HG03439 (cell line): ENCODE data around the gene SRP9.
"Not testable (repeated sequence)": the region's sequence is repeated elsewhere in the genome, so short reads cannot be mapped to it uniquely, and the experiment has no call there.

Source experiments
- ATAC-seq: cut with Tn5 transposase; IDR thresholded peaks from one replicate; pipeline ENCODE4 v1.9.1; 2021; ENCODE audit warnings: mild to moderate bottlenecking, moderate library complexity; ENCODE audit not compliant: unreplicated experiment

SRP9 gene

DNA sequence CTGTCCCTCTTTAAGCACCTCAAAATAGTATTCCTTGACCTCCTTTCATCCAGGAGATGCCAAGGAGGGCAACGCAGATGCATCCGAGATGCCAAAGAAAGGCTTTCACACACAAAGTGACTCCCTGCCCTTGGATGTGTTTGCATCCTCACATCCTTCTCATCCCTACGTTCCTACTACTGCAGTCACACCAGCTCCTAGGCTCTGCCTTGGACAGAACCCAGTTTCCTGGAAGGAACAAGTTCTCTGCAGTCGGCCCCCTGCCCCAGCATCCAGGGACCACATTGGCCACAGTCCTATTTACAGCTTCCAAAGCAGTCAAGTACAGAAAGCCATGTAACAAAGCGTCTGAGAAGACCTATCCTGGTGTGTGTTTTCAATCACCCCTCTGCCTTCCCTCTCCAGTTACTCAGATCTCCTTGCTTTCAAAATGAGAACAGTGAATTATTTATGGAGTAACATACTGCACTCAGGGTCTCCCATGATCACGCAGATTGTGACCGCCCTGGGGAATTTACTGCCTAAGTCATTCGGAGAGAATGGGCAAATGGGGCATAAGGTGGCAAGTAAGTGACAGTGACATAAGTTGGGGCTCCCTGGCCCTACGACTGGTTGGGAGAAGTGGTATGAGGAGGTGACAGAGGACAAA, 21.8 kb upstream of the SRP9 start:
- no peak for ATAC-seq

DNA sequence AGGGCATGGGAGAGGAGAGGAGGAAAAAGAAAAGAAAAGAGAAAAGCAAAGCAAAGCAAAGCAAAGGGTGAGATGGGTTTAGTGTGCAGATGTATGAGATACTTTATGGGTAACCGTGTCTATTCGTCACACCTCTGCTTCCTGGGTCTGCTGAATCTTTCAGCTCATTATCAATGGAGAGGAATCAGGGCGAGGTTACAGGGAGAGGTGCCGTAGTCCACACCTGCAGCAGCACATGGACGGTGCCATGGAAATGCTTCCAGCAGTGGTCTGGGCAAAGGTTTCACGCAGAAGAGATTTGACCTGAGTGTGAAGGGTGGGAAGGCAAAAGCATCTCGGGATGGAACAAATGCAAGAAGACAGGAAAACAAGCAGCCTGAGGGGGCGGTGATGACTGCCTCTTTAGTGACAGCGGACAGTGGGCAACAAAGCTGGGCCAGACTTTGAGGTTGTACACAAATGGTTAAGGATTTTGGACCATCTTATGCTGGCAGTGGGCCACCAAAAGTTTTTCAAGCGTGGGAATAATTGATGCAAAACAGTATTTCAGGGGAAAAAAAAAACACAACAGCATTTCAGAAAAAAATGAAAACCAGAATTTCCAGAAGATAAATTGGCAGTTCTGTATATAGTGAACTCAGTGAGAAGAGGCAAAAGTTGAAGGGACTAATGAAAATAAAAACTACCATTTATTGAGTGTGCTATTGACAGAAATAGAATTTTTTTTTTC, 19.5 kb upstream of the SRP9 start:
- no peak for ATAC-seq

DNA sequence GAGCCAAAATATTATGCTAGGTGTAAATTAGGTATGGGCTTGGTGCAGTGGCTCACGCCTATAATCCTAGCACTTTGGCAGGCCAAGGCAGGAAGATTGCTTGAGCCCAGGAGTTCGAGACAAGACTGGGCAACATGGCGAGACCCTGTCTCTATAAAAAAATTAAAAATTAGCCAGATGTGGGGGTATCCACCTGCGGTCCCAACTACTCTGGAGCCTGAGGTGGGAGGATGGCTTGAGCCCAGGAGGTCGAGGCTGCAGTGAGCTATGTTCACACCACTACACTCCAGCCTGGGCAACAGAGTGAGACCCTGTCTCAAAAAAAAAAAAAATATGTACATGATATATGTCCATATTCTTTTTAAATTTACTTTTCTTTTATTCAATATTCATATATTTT, 17.7 kb upstream of the SRP9 start:
- not testable (repeated sequence) for ATAC-seq

DNA sequence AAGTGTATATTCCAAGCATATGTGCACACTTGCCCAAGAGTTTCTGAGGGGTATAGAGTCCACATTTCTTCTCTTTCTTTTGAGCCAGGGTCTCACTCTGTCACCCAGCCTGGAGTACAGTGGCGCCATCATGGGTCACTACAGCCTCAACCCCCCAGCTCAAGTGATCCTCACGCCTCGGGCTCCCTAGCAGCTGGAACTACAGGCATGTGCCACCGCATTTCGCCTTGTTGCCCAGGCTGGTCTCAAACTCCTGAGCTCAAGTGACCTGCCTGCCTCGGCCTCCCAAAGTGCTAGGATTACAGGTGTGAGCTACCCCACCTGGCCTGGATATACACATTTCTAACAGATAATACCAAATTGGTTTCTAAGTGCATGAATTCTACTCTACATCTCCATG, 17.1 kb upstream of the SRP9 start:
- ATAC-seq: no peak

DNA sequence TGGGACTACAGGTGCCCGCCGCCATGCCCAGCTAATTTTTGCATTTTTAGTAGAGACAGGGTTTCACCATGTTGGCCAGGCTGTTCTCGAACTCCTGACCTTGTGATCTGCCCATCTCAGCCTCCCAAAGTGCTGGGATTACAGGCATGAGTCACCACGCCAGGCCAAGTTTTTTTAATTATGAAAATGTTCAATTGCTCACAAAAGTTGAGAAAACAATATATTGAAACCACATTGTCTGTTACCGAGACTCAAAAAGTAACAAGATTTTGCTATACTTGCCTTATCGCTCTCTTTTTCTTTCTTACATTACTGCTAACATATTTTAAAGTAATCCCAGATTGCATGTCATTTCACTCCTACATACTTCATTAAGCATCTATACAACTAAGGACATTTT, 16.2 kb upstream of the SRP9 start:
- not testable (repeated sequence) for ATAC-seq

DNA sequence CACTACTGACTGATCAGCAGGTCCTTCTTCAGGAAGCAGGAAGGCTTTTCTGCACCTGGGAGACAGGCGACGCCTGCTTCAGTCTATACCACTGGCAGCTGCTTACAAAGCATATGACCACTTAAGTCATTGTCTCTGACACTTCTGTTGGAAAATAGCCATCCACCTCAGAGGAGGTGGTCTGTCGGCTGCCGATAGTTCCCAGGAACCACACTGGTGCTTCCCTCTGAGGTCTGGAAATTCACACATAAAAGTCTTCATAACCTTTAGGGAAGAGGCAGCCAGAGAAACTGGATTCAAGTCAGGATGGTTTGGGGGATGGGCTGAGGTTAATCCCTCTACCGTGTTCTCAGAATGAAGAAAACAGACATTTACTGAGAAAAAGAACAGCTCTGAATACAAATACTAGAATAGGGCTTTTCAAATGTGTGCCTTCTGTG, 15.6 kb upstream of the SRP9 start:
- ATAC-seq: no peak

DNA sequence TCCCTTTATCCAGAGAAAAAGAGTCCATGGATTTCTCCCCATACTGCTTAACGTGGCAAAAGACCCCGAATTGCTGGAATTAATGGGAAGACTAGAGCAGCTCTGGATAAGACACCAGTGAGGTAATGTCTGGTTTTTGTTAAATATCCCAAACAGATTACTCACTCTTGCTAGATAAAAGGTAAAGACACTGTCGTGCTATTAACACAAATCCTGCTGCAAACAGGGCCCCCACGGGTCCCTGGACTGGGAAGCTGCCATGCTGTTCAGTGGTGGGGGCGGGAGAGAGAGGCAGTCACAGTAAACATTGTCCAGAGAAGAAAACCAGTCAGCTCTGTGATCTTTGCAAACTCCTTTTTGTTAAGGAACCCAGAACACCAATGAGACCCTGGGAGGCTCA, 15.2 kb upstream of the SRP9 start:
- ATAC-seq: no peak

DNA sequence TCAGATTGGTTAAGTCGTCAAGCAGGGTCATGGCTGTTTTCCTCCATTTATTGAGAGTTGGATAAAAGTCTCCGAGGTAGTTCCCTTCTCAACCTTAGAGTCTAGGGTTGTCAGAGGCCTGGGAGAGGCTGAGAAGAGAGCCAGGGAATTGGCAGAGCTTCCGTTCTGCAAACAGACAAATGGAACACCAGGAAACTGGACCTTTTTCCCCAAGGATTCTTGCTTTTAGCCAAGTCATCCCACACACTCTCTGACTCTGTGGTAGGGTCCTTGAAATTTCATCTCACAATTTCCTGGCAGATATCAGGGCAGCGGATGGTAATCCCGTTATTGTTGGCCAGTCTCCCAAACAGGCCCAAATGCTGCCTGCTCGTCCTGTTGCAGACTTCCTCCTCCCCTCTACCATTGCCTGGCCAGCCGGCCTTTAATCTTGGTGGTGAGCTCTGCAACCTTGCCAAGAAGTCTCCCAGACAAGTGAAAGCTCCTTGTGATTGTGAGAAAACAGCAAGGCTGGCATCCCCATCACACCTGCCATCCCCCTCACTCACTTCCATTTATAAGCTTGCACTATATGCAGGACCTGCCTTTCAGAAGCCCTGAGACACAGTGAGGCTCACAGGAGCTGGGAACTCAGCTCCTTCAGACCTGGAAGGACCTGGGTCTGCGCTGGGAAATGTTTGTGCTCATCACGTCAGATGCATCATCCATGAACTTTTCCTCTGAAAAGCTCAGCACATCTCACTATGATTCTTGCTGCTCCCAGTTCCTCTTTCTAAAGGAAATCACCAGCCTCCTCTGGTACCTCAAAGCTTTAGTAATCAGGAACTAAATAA, 13.7 kb upstream of the SRP9 start:
- ATAC-seq: no peak

DNA sequence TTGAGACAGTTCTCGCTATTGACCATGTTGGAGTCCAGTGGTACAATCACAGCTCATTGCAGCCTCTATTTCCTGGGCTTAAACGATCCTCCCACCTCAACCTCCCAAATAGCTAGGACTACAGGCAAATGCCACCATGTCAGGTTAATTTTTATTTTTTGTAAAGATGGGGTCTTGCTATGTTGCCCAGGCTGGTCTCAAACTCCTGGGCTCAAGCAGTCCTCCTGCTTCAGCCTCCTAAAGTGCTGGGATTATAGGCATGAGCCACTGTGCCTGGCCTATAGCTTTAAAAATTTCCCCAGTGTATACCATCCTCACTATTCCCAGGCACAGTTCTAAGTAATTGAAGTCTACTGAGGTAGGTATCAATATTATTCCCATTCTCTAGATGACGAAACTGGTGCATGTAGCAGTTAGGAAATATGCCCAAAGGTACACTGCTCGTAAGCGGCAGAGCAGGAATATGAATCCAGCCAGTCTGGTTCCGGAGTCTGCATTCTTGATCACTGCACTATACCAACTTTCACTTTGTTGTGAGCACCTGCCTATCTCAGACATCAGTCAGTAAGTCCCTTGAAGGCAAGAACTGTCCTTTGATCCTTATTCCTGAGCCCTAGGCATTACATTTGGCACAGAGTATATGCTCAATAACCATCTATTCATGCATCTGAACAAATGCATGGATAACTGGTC, 11.5 kb upstream of the SRP9 start:
- no peak for ATAC-seq

DNA sequence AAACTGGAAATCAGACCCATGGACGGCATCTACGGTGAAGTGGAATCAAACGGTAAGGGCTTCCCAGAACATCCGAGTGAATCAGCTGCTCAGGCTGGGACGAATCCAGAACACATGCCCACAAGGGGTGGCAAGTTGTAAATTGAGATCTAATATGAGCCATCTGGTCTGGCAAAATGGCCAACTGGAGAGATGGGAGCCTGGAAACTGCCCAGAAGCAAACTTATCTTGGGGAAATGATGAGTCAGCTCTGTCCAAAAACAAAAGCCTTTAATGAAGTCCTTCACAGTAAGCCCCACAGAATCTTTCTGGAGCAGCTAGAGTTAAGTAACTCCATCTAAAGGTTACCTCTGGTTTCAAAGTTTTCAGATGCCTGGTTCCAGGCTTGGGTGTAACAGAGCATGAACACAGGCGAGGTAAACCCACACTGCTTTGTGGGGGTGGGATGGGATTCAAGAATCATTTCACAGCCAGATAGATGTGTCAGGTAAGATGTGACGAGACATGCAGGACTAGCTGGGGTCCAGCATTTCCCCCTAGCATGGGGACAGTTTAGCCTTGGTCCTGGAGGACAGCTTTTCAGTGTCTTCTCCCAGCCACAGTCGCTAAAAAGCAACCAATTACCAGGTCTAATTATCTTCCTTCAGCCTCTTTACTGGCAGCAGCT, 10.5 kb upstream of the SRP9 start:
- ATAC-seq: no peak

DNA sequence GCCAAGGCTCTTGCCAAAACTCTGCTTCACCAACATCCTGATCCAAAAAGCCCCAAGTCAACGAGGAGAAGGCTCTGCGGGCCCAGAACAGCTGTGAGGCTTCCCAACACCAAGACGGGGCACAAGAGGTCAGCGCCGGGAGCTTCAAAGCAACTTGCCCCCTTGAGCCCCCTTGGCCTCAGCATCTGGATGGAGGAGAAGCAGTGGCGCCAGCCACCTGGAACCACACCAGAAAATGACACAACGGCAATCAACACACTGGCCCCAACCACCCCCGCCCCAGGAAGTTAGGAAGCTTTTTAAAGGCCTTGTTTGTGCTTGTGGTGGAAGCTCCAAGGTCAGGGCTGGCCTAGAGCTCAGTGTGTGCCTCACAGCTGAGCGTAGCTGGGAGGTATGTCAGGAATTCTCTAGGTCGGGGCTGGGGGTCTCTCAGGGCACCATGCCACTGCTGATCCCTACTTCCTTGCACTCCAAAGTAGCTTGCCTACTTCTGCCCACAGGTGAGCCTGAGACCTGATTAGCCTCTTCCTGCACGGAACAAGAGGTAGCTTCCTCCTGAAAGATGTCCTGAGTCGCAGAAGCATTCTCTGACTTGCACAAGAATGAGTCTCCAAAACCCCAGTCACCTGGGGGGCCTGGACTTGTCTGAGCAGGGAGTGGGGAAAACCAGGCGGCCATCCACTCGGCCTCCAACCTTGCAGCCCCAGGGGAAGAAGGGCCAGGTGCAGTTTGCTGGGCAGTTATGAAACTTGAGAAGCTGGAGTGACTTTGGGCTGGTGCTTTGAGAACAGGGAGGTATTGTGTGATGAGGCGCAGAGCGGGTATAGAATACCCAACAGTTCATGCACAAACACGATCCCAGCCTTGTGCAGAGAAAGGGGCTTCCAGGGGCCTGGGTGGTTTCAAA, 9.7 kb upstream of the SRP9 start:
- ATAC-seq: no peak

DNA sequence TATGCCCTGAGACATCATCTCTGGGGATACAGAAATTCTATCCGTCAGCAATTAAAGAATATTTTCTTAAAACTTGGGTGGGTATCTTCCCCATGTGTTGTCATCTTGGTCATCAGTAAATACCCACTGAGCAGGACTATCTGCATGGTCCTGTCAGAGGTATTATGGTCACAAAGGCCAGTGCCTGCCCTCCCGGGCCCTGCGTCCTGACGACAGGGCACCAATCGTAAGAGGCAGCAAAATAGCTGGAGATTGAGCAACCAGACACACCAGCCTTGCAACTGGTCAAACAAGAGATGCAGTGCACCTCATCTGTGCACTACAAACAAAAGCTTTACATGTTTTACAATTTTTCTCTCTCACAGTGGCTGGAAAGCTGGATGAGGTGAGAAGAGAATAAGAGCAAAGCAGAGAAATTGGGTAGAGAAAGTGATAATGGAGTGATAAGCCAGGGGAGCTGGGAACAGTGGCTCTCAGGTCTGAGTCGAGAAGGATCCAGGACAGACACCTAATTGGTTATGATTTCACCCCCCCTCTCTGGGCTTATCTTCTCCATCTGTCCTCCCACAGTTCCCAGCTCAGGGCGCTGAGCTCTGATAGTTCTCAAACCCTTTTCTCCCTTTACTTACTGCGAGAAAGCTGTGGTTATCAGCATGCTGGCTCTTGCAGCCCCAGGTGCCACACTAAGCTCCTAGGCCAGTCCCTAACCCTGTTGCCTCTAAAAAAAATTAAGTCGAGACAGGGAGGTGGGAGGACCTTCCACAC, 8.8 kb upstream of the SRP9 start:
- no peak for ATAC-seq

DNA sequence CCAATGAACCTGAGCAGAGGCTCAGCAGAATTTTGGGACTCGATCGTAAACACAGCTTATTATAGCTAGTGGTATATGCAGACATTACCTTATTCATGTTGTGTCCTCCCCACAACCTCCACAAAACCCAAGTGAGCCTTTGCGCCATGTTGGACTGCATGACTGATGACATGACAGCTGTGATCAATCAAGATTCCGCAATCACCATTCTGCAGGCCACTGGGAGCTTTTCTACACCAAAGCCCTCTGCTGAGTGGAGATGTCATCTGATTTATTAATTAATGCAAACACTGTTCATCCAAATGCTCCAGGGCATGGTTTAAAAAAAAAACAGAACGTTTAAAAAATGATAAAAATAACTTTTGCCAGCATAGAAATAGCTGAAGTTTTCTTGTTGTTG, 7.9 kb upstream of the SRP9 start:
- ATAC-seq: no peak

DNA sequence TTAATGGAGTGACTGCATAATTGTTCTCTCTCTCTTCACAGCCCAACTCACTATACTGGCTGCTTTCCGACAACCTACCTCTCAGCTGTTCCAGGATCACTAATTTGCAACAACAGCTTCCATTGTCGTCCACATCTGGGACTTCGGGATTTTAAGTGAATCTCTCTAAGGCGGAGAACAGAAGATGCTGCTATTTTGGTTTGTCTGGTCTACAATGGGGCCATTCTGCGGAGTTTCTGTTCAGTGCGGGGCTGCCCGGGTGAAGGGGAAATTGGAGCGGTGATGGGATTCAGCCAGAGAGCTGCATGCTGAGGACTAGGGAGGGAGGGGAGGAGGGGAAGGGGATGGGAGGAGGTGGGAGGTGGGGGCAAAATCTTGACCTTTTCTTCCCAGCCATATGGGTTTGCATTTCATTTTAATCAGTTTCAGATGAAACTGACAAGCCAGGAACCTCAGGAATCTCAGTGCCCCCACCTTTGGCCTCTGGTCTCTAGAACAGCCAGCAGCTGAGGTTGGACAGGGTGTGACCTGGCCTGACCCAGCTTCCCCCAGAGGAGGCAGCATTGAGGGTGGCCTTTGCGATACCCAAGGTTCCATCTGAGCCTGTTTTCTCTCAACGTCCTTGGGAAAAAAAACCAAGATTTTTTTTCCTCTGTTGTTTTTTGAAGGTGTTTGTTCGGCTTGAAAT, 6.9 kb upstream of the SRP9 start:
- no peak for ATAC-seq

DNA sequence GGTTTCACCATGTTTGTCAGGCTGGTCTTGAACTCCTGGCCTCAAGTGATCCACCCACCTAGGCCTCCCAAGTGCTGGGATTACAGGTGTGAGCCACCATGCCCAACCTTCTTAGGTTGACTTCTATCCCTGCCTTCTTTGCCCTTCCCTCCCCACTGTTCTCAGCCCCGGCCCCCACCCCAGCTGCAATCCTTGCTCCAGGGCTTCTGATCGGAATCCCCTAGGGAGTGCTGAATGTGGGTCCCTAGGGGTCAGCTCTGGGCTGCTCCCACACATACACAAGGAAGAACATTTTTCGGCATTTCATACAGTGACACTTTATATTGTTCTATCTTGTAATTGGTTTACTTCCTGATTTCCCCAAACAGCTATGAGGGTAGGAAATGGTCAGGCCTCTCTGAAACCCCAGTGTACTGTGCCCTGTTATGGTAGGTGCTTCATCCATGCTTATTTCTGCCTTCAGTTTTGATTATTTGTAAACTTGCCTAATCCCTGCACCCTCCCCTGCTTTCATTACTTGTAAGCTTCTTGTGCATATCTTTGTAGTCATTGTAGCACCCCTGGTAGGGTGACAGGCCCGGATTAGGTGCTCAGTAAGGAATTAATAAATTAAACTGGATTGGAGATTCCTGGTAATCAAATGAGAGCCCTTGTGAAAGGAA, 5.8 kb upstream of the SRP9 start:
- ATAC-seq: no peak

DNA sequence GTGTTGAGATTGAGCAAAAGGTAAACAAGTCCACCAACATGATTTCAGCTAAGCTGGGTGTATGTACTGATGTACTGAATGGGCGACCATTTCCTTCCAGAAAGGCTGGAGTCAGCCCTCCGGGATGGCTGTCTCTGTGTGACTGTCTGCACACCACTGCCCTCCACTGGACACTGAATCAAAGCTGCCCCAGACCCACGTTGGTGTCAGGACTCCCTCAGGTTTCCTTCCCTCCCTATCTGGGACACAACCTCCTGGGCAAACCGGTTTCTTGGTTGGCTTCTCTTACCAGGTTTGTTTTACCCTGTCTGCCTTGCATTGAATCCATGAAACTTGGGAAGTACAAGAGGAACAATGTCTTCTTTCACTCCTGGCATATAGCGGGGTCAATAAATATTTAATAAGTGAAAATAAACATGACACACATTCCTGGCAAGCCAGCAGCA, 5.3 kb upstream of the SRP9 start:
- no peak for ATAC-seq

DNA sequence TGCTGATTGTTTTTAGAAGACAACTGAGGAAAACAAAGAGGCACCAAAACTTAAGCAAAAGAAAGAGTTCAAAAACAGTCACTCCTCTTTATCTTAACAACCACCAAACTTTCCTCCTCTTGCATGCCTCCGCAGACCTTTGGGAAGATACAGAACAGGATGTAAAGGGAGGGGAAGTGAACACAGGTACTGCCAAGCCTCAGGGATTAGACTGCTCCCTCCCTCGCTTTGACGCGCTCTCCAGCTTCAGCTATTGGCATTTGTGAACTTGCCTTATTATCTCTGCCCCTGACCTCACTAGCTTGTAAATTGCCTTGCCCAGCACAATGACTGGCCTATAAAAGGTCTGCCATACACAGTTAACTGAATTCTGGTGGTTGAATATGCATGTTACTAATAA, 4.8 kb upstream of the SRP9 start:
- ATAC-seq: no peak
